ENCODE results near the gene CYP2A6. TPM values are rescaled to one million over a fixed set of nuclear protein-coding genes. Genes with fewer than 3 reads are reported as not detected.
"Not testable (repeated sequence)": the region's sequence is repeated elsewhere in the genome, so short reads cannot be mapped to it uniquely, and the experiment has no call there.

The CYP2A6 gene
- total RNA-seq, 1 donor from 2014 or later: not detected

DNA sequence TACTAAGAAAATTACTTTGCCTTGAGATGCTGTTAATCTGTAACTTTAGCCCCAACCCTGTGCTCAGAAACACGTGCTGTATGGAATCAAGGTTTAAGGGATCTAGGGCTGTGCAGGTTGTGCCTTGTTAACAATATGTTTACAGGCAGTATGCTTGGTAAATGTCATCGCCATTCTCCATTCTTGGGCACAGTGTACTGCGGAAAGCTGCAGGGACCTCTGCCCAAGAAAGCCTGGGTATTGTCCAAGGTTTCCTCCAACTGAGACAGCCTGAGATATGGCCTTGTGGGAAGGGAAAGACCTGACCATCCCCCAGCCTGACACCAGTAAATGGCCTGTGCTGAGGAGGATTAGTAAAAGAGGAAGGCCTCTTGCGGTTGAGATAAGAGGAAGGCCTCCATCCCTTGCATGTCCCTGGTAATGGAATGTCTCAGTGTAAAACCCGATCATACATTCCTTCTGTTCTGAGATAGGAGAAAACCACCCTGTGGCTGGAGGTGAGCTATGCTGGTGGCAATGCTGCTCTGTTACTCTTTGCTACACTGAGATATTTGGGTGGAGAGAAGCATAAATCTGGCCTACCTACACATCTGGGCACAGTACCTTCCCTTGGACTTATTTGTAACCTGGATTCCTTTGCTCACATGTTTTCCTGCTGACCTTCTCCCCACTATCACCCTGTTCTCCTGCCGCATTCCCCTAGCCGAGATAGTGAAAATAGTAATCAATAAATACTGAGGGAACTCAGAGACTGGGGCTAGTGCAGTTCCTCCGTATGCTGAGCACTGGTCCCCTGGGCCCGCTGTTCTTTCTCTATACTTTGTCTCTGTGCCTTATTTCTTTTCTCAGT lies 27.3 kb downstream of the CYP2A6 start:
- H3K9me3 Mint-ChIP-seq; H3K27ac Mint-ChIP-seq; H3K36me3 Mint-ChIP-seq (ENCODE audit: low read depth); DNase-seq (ENCODE audit: low spot score); H3K27me3 Mint-ChIP-seq (ENCODE audit: low read depth); H3K4me3 Mint-ChIP-seq (ENCODE audit: low read depth); intact Hi-C loops (cut with micrococcal nuclease): not testable (repeated sequence)
- H3K4me1 Mint-ChIP-seq (ENCODE audit: low read depth): peaks cover 26% of the 10 kb centered on the region

GRCh38 chr19:40822161-40822560 lies 28.1 kb downstream of the CYP2A6 start:
- Mint-ChIP-seq H3K27me3 (ENCODE audit: low read depth) (no peaks in the 10 kb centered on the region), H3K27ac (no peak overlapping the region), H3K9me3 (no peaks in the 10 kb centered on the region), H3K4me1 (ENCODE audit: low read depth) (peaks cover 23% of the 10 kb centered on the region), H3K36me3 (ENCODE audit: low read depth) (peaks cover 6% of the 10 kb centered on the region), H3K4me3 (ENCODE audit: low read depth) (no peak overlapping the region)
- intact Hi-C loops (cut with micrococcal nuclease): no loop called here
- DNase-seq (ENCODE audit: low spot score): no peak

DNA sequence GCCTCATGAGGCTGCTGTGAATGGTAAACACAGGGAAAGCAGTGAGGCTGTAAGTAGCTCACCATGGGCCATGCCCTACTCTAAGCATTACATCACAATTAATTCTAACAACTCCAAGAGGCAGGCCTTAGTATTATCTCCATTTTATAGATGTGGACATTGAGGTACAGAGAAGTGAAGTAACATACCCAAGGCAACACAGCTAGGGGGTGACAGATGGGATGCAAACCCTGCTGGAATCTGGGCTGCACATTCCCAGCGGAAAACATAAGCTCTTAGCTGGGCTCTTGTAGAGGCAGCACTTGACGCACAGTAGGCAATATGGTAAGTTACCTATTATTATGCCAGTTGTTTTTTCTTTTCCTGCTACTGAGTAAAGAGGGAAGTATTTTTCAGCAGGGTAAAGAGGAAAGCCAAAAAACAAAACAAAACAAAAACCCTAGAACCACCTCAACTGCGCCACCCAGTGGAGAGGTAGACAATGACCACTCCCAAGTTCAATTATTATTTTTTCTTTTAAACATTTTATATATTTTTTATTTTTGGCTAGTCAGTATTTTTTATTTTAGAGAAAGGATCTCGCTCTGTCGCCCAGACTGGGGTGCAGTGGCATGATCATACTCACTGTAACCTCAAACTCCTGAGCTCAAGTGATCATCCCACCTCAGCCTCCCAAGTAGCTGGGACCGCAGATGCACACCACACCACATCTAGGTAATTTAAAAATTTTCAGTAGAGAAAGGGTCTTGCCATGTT lies 30.6 kb downstream of the CYP2A6 start:
- Mint-ChIP-seq H3K4me1 (ENCODE audit: low read depth) (peaks cover 16% of the 10 kb centered on the region), H3K27me3 (ENCODE audit: low read depth) (peaks cover 11% of the 10 kb centered on the region)
- not testable (repeated sequence) for H3K36me3 Mint-ChIP-seq (ENCODE audit: low read depth); H3K4me3 Mint-ChIP-seq (ENCODE audit: low read depth); H3K27ac Mint-ChIP-seq; DNase-seq (ENCODE audit: low spot score); H3K9me3 Mint-ChIP-seq
- intact Hi-C loops (cut with micrococcal nuclease): loop anchor here (1.0 kb wide), 1 partner anchor 157 kb away; no protein-coding TSS in a partner anchor

DNA sequence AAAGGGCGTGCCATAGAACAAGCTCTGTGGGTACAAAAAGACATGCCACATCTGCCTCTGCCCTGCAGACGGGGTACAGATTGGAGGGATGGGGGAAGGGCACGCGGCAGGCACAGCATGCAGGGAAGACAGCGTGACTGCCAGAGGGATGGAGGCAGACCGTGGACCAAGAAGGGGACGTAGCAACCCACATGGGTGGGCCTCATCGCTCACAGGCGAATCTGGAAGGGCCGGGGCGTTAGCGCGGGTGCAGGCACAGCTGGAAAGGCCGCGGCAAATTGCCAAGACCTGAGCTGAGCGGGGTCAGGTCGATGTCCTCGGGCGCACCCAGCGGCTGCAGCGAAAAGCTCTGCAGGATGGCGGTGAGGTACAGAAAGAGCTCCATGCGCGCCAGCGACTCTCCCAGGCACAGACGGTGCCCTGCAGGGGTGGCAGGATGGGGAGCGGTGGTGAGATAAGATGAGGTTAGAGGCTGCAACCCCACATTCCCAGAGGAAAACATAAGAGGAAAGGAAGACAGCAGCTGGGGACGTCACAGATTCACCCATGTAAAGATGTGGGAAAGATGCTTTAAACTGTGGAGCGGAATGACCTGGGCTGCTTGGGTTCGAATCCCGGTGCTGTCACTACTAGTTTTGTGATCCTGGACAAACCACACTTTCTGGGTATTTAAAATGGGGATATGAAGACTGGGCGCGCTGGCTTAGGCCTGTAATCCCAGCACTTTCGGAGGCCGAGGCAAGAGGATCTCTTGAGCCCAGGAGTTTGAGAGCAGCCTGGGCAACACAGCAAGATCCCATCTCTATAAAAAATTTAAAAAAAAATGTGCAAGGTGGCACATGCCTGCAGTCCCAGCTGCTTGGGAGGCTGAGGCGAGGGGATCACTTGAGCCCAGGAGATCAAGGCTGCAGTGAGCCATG lies 31.5 kb downstream of the CYP2A6 start:
- not testable (repeated sequence) for H3K9me3 Mint-ChIP-seq; H3K36me3 Mint-ChIP-seq (ENCODE audit: low read depth); H3K27ac Mint-ChIP-seq
- Mint-ChIP-seq H3K4me1 (ENCODE audit: low read depth) (peaks cover 15% of the 10 kb centered on the region), H3K27me3 (ENCODE audit: low read depth) (peaks cover 19% of the 10 kb centered on the region), H3K4me3 (ENCODE audit: low read depth) (peak overlapping the region; percentile 68)
- intact Hi-C loops (cut with micrococcal nuclease): loop anchor here (1.0 kb wide), 1 partner anchor 156 kb away; no protein-coding TSS in a partner anchor
- peak; percentile 57 for DNase-seq (ENCODE audit: low spot score)

- no peak overlapping the region for H3K27ac Mint-ChIP-seq
- peaks cover 6% of the 10 kb centered on the region for H3K36me3 Mint-ChIP-seq (ENCODE audit: low read depth)
- H3K9me3 Mint-ChIP-seq: no peaks in the 10 kb centered on the region
- intact Hi-C loops (cut with micrococcal nuclease): no loop called here
- no peak for DNase-seq (ENCODE audit: low spot score)
- peaks cover 26% of the 10 kb centered on the region for H3K4me1 Mint-ChIP-seq (ENCODE audit: low read depth)
- H3K4me3 Mint-ChIP-seq (ENCODE audit: low read depth): no peak overlapping the region
- peaks cover 32% of the 10 kb centered on the region for H3K27me3 Mint-ChIP-seq (ENCODE audit: low read depth)
These were observed 35.0 kb downstream of the CYP2A6 start for GRCh38 chr19:40815223-40815622.

DNA sequence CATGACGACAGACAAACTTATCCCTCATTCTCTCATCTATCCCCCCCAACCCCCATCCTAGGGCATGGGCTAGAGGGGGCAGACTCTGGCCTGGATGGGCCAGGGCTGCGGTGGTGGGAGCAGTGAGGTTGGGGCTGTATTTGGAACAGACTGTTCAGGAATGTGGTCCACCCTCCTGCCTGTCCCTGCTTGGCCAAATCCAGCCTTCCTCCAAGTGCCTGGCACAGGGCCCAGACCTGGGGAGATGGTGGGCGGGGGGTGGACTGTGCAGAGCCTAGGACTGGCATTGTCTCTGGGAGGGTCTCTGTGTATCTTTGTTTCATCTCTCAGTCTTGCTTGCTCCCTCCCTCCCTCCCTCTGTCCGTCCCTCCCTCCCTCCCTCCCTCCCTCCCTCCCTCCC lies 37.1 kb downstream of the CYP2A6 start:
- DNase-seq (ENCODE audit: low spot score): no peak
- no peaks in the 10 kb centered on the region for H3K9me3 Mint-ChIP-seq
- intact Hi-C loops (cut with micrococcal nuclease): no loop called here
- peaks cover 18% of the 10 kb centered on the region for H3K4me1 Mint-ChIP-seq (ENCODE audit: low read depth)
- H3K27me3 Mint-ChIP-seq (ENCODE audit: low read depth): peaks cover 32% of the 10 kb centered on the region
- no peak overlapping the region for H3K4me3 Mint-ChIP-seq (ENCODE audit: low read depth)
- no peak overlapping the region for H3K27ac Mint-ChIP-seq
- H3K36me3 Mint-ChIP-seq (ENCODE audit: low read depth): peaks cover 19% of the 10 kb centered on the region

DNA sequence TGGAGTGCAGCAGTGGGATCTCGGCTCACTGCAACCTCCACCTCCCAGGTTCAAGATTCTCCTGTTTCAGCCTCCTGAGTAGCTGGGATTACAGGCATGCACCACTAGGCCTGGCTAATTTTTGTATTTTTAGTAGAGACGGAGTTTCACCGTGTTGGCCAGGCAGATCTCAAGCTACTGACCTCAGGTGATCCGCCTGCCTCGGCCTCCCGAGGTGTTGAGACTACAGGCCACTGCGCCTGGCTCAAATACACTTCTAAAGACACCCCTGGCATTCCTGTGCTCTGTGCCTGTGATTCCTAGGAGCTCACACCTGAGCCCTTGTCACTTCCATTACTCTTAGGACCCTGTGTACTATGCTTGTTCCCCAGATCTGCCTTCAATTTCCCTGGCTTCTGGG lies 37.7 kb downstream of the CYP2A6 start:
- intact Hi-C loops (cut with micrococcal nuclease); H3K27ac Mint-ChIP-seq; DNase-seq (ENCODE audit: low spot score); H3K9me3 Mint-ChIP-seq: not testable (repeated sequence)
- Mint-ChIP-seq H3K4me3 (ENCODE audit: low read depth) (peak overlapping the region; percentile 90), H3K4me1 (ENCODE audit: low read depth) (peaks cover 21% of the 10 kb centered on the region), H3K36me3 (ENCODE audit: low read depth) (peaks cover 26% of the 10 kb centered on the region), H3K27me3 (ENCODE audit: low read depth) (peaks cover 32% of the 10 kb centered on the region)

DNA sequence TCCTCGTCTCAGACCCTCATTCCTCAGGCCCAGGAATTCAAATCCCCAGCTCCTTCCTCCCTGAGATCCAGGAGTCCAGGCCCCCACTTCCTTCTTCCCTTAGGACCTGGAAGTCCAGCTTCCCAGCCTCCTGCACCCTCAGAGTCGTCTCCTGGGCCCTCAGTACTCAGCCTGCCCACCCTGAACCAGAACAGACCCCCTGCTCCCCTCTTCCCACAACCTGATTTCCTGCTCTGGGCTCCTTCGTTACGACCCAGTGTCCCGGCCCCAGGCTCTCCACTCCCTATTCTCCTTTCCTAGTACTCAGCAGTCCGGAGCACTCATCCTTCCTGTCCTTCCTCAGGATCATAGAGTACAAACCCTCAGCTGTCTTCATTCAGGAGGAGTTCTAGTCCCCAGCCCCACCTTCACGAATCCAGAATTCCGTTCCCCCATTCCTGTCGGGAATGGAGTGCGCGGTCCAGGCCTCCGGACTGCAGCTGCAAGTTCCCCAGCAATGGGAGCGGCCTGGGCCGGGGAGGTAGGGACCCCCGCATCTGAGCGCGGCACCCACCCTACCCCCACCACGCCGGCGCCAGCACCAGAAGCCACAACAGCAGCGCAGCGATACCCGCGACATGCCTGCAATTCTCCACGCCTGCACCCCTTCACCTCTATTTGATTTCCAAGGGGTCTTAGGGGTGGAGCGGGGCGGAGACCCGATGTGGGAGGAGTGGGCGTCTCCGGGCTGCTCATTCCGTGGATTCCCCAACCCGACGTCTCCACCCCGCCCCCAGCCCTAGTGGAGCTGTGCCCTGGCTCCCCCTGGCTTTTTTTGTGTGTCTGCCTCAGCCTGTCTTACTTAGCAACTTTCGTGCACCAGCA lies 38.5 kb downstream of the CYP2A6 start:
- Mint-ChIP-seq H3K9me3 (no peaks in the 10 kb centered on the region), H3K27me3 (ENCODE audit: low read depth) (peaks cover 32% of the 10 kb centered on the region), H3K27ac (peak overlapping the region; percentile 68), H3K4me1 (ENCODE audit: low read depth) (peaks cover 30% of the 10 kb centered on the region), H3K4me3 (ENCODE audit: low read depth) (peak overlapping the region; percentile 90), H3K36me3 (ENCODE audit: low read depth) (peaks cover 34% of the 10 kb centered on the region)
- no peak for DNase-seq (ENCODE audit: low spot score)
- intact Hi-C loops (cut with micrococcal nuclease): no loop called here

- peak; percentile 61 for DNase-seq (ENCODE audit: low spot score)
- H3K9me3 Mint-ChIP-seq; intact Hi-C loops (cut with micrococcal nuclease): not testable (repeated sequence)
- H3K36me3 Mint-ChIP-seq (ENCODE audit: low read depth): peaks cover 36% of the 10 kb centered on the region
- H3K4me3 Mint-ChIP-seq (ENCODE audit: low read depth): peak overlapping the region; percentile 90
- H3K27me3 Mint-ChIP-seq (ENCODE audit: low read depth): peaks cover 29% of the 10 kb centered on the region
- H3K27ac Mint-ChIP-seq: peak overlapping the region; percentile 75
- peaks cover 37% of the 10 kb centered on the region for H3K4me1 Mint-ChIP-seq (ENCODE audit: low read depth)
These were observed 39.4 kb downstream of the CYP2A6 start for GRCh38 chr19:40810649-40811408.

GRCh38 chr19:40810160-40810559 lies 40.1 kb downstream of the CYP2A6 start:
- no peak overlapping the region for H3K27ac Mint-ChIP-seq
- no peak for DNase-seq (ENCODE audit: low spot score)
- intact Hi-C loops (cut with micrococcal nuclease): no loop called here
- H3K36me3 Mint-ChIP-seq (ENCODE audit: low read depth): peaks cover 42% of the 10 kb centered on the region
- H3K27me3 Mint-ChIP-seq (ENCODE audit: low read depth): peaks cover 26% of the 10 kb centered on the region
- H3K9me3 Mint-ChIP-seq: no peaks in the 10 kb centered on the region
- H3K4me1 Mint-ChIP-seq (ENCODE audit: low read depth): peaks cover 44% of the 10 kb centered on the region
- peak overlapping the region; percentile 30 for H3K4me3 Mint-ChIP-seq (ENCODE audit: low read depth)

DNA sequence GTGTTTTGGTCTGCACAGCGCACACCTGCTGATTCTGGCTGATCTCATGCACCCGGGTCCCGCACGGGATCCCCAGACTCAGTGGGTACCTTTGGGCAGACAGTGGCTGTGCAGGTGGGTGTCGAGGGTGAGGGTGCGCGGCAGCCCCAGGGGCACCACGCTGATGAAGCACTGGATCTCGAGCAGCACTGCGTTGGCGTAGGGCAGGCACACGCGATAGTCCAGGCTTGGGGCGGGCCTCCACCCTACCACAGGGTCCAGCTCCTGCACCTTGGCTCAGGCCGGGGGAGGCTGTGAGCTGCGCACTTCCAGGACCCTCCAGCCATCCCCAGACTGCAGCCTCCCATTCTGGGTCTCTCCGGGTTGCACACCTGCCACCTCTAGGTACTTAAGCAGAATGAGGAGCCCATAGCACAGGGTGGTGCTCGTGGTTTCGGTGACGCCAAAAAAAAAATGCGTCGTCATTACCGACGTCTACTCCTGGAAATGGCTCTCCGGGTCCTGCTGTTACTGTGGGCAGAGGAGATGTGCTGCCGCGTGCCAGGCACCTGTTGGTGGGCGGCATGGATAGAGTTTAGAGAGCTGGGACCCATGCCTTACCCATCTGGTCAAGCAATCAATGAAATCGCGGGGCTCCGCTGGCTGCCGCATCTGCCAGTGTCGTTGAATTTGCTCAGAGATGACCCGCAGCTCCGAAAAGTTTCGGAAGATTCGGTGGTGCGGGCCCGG lies 40.7 kb downstream of the CYP2A6 start:
- H3K4me3 Mint-ChIP-seq (ENCODE audit: low read depth): peak overlapping the region; percentile 30
- peaks cover 48% of the 10 kb centered on the region for H3K36me3 Mint-ChIP-seq (ENCODE audit: low read depth)
- H3K9me3 Mint-ChIP-seq: no peaks in the 10 kb centered on the region
- H3K4me1 Mint-ChIP-seq (ENCODE audit: low read depth): peaks cover 50% of the 10 kb centered on the region
- no peak overlapping the region for H3K27ac Mint-ChIP-seq
- no peak for DNase-seq (ENCODE audit: low spot score)
- peaks cover 19% of the 10 kb centered on the region for H3K27me3 Mint-ChIP-seq (ENCODE audit: low read depth)
- intact Hi-C loops (cut with micrococcal nuclease): loop anchor here (10.0 kb wide), 1 partner anchor 525 kb away; the partner anchor contains the start of gene AKT2
